GM12864 (cell line): ENCODE measurements around the gene SRSF3.

Source experiments
- DNase-seq: peaks from one replicate; pipeline ENCODE4 v3.0.0-alpha.2; 2011; ENCODE audit warnings: low read depth
- H3K4me3 ChIP-seq: 2 replicates; pipeline ENCODE4 v1.5.1; 2011; ENCODE audit warnings: mild to moderate bottlenecking, low read depth, low read length, control low read depth
- TF ChIP-seq, protein P1 (sequence below): IDR thresholded peaks from 2 replicates; pipeline ENCODE4 v1.5.1; 2011; ENCODE audit warnings: low read depth, mild to moderate bottlenecking, moderate library complexity, low read length, control low read depth, inconsistent platforms; ENCODE audit errors: missing control alignments

Gene SRSF3

DNA sequence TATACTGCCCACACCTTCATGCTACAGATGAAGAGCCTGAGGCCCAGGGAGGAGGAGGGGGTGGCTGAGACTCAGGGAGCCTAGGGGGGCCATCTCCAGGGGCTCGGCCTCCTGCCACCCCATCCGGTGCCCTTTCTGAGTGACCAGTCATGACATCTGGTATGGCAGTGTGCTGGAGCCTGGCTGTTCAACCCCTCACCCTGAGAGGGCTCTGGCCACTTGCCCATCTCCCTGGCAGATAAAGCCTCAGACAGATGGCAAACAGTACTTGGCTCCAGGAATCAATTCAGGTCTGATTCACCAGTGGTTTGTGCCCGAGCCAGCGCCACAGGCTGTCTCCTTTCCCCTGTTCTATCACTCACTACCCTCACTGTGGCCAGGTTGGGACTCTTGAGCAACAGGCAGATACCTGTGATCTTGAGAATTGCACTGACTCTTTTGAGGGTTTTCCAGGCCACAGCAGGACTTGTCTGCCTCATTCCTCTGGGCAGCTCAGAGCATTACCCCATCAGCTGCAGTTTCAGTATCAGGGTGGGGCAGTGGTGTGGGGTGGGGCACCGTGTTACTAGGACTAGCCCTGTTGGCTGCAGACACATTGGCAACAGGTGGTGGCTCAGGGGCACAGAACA lies 22.8 kb downstream of the SRSF3 start:
- no peak for DNase-seq
- TF ChIP-seq, protein P1, sequence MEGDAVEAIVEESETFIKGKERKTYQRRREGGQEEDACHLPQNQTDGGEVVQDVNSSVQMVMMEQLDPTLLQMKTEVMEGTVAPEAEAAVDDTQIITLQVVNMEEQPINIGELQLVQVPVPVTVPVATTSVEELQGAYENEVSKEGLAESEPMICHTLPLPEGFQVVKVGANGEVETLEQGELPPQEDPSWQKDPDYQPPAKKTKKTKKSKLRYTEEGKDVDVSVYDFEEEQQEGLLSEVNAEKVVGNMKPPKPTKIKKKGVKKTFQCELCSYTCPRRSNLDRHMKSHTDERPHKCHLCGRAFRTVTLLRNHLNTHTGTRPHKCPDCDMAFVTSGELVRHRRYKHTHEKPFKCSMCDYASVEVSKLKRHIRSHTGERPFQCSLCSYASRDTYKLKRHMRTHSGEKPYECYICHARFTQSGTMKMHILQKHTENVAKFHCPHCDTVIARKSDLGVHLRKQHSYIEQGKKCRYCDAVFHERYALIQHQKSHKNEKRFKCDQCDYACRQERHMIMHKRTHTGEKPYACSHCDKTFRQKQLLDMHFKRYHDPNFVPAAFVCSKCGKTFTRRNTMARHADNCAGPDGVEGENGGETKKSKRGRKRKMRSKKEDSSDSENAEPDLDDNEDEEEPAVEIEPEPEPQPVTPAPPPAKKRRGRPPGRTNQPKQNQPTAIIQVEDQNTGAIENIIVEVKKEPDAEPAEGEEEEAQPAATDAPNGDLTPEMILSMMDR, result no peak
- no peak overlapping the region for H3K4me3 ChIP-seq

DNA sequence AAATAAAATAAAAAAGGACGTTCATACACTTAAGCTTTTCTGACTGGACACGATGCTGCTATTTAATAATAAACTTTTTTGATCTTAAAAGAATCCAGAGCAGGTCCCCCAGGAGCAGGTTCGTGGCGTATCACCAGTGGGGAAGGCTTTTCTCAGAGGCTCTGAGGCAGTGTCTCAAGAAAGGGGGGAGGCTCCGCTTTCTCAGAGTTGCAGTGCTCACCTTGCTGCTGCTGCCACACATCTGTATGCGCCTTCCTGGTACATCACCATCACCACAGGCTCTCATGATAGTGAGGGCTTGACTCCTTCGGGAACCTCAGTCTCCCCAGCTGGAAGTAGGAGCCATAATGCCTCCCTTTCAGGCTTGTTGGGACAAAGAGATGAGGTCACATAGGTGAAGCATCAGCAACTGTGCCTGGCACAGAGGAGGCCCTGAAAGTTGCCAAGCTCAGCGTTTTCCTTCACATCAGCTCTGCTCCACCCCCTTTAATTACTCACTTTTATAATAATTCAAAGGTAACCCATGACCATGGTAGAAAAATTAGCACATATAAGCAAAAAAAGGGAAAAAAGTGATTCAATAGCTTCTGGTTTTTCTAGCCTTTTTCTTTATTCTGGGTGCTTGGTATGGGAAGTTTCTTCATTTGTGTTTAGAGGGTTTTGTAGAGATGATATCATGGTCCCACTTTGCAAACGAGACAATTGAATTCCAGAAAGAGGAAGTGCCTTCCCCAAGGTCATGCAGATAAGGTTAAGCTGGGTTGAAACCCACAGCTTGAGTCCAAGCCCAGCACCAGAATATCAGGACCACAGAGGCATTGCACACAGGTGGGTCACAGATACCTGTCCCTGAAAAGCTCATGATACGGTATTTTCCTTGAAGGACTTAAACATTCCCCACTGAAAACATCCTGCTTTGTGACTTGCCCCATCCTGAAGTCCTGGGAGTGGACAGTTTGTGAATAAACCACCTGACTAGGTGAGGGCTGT lies 24.5 kb downstream of the SRSF3 start:
- no peak for DNase-seq
- TF ChIP-seq, protein P1, result no peak
- no peak overlapping the region for H3K4me3 ChIP-seq

DNA sequence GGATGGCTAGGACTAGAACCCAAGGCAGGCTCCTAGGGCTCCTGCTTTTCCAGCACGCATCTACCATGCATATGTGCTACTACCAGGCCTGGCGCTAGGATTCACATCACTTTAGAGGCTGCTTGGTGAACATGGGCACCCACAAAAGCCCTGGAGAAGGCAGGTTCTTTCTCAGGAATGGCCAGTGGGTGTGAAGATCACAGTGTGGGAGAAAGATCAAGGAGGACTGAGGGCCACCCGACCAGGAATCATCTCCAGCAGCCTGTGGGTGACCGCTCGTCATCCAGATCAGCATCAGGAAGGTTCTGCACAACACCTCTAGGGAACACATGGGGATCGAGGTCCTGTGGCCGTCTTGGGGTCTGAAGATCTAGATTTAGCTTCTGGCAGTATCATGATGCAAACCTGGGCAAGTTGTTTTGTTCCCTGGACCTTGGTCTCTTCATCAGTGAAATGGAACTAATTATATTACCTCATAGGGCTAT lies 27.3 kb downstream of the SRSF3 start:
- DNase-seq, result no peak
- H3K4me3 ChIP-seq, result no peak overlapping the region
- TF ChIP-seq, protein P1, result no peak

DNA sequence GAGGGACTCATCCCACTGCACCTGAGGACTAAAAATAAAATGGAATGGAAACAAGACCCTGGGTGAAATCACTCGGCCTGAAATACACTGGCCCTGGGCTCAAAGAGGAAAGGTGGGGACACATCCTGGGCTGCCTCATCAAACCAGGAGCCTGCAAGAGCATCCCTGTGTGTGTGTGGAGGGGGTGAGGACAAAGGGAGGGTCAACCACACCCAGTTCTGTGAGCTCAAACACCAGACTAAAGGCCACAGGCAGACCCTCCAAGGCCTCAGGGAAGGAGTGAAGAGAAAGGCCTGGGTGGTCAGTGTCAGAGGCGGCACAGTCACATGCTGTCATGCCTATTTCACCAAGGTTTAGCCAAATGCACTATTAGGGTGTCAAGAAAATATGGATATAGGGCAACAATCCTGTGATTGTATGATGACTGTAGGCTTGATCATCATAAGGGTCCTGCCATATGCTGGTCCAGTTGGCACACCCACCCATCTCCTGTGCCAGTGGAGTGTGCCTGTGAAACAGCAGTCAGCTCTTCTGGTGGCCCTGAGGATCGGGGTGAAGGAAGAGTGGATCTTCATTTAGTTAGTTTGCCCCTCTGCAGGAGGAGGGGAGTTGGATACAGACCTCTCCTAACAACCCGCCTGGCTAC lies 28.9 kb downstream of the SRSF3 start:
- TF ChIP-seq, protein P1, result no peak
- no peak for DNase-seq
- H3K4me3 ChIP-seq, result no peak overlapping the region

DNA sequence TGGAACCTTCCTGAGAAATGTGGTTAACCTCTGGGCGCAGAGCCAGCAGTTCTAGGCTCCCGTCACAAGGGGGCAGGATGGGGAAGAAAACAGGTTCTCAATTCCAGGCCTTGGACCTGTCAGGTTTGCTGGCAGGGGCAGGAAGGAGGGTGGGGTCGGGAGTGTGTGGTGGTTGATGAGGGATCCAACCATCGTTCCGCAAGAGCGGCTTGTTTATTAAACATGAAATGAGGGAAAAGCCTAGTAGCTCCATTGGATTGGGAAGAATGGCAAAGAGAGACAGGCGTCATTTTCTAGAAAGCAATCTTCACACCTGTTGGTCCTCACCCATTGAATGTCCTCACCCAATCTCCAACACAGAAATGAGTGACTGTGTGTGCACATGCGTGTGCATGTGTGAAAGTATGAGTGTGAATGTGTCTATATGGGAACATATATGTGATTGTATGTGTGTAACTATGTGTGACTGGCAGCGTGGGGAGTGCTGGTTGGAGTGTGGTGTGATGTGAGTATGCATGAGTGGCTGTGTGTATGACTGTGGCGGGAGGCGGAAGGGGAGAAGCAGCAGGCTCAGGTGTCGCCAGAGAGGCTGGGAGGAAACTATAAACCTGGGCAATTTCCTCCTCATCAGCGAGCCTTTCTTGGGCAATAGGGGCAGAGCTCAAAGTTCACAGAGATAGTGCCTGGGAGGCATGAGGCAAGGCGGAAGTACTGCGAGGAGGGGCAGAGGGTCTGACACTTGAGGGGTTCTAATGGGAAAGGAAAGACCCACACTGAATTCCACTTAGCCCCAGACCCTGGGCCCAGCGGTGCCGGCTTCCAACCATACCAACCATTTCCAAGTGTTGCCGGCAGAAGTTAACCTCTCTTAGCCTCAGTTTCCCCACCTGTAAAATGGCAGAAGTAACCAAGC lies 29.6 kb downstream of the SRSF3 start:
- H3K4me3 ChIP-seq, result no peak overlapping the region
- TF ChIP-seq, protein P1, result peak; percentile 90
- no peak for DNase-seq
